Daoy (cell line): Measurements from ENCODE around the gene SLAMF6. TPM values are rescaled to one million over a fixed set of nuclear protein-coding genes. Genes with fewer than 3 reads are reported as not detected.

Experiments
- total RNA-seq: library from RNA; depleted of rRNA; stranded (reverse); fragments of >200 nt; shearing (Covaris generic); gene quantifications from 2 replicates; pipeline ENCODE4 v1.2.3, GENCODE V29; 2014; rRNA removed

SLAMF6 gene
- total RNA-seq, 1 experiment from 2014 or later: not detected

Other genes with a start within 250 kb of the SLAMF6 start
- 70.1 and 90.3 TPM in 2 replicates for gene PEX19, start 238.1 kb downstream of the SLAMF6 start, total RNA-seq
- 137 and 168 TPM in 2 replicates for gene COPA, start 180.0 kb downstream of the SLAMF6 start, total RNA-seq
- gene NCSTN, start 179.9 kb downstream of the SLAMF6 start, total RNA-seq: 35.0 and 52.0 TPM in 2 replicates
- not detected in 2 replicates for gene NHLH1, start 156.2 kb downstream of the SLAMF6 start, total RNA-seq
- gene VANGL2, start 122.7 kb downstream of the SLAMF6 start, total RNA-seq: 1.9 and 2.0 TPM in 2 replicates
- gene CD84, start 56.2 kb upstream of the SLAMF6 start, total RNA-seq: not detected in 2 replicates
- not detected in 2 replicates for gene SLAMF1, start 123.8 kb upstream of the SLAMF6 start, total RNA-seq
- not detected in 2 replicates for gene CD48, start 188.6 kb upstream of the SLAMF6 start, total RNA-seq
- gene SLAMF7, start 216.0 kb upstream of the SLAMF6 start, total RNA-seq: 0.03 and 0.91 TPM in 2 replicates